ENCODE measurements around the gene OBP2A.

The OBP2A gene

DNA sequence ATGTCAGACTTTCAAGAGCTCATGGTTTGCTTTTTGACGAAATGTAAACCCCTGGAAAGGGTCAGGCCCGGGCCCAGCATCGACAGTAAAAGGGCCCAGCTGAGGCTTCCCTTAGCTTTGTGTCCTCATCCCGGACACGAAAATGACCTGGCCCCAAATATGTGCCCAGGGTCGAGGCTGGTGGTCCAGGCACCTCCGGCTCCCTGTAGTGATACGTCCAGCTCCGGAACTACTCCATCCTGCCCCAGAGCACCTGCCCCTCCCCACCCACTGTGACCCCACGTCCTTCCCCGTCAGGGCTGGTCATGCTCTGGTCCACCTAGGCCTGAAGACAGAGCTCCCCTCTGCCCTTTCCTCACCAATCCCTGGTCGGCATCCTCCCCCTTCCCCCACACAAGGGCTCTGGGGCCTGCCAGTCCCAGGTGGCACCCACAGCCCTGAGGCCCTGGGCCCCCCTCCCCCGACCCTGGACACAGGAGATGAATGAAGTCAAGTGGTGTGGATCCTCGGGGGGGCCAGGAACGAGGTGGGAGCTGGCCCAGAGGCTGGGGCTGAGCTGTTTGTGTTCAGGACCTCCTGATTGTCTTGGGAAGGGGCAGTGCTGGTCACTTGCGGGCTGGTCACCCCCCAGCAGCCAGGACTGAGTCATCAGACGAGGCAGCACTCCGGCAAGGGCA lies 6.2 kb downstream of the OBP2A start:
- DNase-seq (ENCODE audit: low spot score) = no peak

DNA sequence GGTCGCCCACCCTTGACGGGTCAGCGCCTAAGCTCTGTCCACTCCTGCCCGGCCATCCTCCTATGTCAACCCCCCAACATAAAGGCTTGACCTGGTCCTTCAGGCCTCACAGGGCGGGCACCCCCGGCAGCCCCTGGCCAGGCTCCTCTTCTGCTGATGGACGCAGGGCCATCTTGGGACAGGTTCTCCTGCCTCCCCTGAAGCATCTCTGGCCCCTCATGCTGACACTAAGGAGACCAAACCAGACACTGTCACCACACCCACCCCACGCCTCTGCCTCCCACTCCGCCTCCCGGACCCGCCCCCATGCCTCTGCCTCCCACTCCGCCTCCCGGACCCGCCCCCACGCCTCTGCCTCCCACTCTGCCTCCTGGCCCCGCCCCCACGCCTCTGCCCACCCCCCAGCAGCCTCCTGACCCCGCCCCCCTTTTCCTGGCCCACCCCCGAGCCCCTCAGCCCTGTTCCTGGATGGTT lies 6.8 kb downstream of the OBP2A start:
- DNase-seq (ENCODE audit: low spot score) = no peak

GRCh38 chr9:135554718-135555117 lies 8.8 kb downstream of the OBP2A start:
- no peak for DNase-seq (ENCODE audit: low spot score)

- no peak for DNase-seq (ENCODE audit: low spot score)
Observed at GRCh38 chr9:135555203-135555602, 9.3 kb downstream of the OBP2A start.

DNA sequence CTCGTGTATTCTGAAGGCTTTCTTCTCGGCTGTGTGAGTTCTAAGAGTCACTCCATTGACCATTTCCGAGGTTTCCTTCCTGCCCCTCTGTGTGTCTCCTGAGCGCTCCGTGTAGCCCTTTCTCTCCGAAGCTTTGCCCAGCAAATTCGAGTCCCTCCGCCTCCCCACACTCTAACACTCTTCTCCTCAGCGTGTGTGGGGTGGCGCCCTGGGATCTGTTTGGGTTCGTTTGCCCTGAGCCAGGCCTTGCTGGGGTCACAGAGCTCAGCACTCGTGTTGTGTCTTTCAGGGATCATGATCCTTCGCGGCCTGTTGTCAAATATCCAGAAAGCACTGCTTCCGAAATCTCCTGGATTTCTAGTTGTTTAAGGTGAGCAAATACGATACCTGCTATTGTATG lies 10.0 kb downstream of the OBP2A start:
- DNase-seq (ENCODE audit: low spot score) = no peak

DNA sequence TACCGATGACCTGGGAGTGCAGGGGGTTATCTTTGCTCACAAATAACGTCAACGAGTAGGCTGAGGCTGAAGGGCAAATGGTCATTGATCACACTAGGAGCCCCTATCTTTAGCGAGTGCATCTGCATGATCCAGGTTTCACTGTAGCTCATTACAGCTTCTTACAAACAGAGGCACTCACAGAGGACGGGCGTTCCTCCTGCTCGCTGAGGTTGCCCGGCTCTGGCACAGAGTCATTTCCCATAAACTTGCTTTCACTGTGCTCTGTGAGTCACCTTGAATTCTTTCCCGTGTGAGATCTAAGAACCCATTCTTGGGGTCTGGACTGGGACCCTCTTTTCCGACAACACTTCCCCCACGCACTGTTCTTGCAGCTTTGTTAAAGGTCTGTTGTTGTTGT lies 13.7 kb downstream of the OBP2A start:
- no peak for DNase-seq (ENCODE audit: low spot score)

- no peak for DNase-seq (ENCODE audit: low spot score)
Observed at GRCh38 chr9:135561391-135562234, 15.7 kb downstream of the OBP2A start, which contains the start of gene PAEP. PAEP (plus strand) TSS chr9:135561756.

- no peak for DNase-seq (ENCODE audit: low spot score)
Observed at GRCh38 chr9:135562235-135562745, 16.4 kb downstream of the OBP2A start.

DNA sequence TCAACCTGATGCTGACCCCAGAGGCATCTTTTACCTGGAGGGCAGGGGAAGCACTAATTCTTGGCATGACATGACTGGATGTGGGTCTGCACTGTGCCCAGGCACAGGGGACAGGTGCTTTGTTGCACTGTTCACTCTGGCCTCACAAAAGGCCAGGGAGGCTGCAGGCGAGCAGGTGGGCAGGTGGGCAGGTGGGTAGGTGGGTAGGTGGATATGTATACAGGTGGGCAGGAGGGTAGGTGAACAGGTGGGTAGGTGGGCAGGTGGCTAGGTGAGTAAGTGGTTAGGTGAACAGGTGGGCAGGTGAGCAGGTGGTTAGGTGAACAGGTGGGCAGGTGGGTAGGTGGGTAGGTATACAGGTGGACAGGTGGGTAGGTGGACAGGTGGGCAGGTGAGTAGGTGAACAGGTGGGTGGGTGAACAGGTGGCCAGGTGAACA lies 17.1 kb downstream of the OBP2A start:
- no peak for DNase-seq (ENCODE audit: low spot score)

GRCh38 chr9:135563858-135564257 lies 17.9 kb downstream of the OBP2A start:
- DNase-seq (ENCODE audit: low spot score) = no peak

DNA sequence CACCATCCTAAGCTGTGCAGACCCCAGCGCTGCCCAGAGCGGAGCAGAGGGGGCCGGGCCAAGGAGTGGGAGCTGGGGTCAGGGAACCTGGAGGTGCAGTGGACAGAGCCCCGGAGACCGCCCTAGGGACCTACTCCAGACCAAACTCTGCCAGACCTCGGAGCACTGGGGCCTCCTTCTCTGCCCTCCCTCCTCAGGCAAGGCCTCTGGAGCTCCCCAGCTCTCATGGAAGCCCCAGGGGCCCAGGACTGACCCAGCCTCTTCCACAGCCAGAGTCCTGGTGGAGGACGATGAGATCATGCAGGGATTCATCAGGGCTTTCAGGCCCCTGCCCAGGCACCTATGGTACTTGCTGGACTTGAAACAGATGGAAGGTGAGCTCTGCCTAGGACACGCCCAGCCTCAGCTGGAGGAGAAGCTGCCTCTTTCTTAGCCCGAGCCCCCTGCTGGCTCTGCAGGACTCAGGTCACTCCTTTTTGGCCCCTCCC lies 19.3 kb downstream of the OBP2A start:
- DNase-seq (ENCODE audit: low spot score) = no peak

DNA sequence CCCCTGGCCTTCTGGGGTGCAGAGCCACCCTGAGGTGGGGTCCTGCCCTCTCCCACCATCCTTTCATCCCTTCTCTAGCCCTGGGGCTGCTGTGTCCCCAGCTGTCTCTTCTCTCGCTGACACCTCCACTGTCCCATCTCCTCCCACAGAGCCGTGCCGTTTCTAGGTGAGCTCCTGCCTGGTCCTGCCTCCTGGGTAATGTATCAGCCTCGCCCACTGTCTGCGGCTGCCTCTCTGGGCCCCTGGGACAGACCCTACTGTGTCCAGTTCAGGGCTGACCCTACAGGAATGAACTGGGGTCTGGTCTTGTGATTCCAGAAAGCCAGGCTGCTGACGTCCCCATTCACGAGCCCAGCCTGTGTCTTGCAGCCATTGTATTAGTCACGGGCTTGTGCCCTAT lies 19.7 kb downstream of the OBP2A start:
- DNase-seq (ENCODE audit: low spot score) = no peak

GRCh38 chr9:135566552-135566951 lies 20.6 kb downstream of the OBP2A start:
- DNase-seq (ENCODE audit: low spot score) = no peak

DNA sequence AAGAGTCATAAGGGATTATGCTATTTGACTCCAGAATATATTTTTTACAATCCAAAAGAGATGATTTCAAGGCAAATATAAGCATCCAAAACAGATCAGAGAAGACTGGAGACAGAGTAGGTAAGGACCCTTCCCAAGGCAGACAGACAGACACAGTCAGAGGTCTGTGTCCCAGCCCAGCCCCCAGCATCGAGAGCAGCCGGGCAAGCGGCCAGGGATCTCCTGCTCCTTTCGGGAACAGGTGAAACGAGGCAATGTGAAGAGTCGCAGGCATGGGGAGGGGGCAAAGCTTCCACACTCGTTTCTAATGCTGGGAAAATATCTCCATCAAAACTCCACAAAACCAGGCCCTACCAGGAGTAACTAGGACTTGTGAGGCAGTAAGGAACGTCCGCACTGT lies 21.4 kb downstream of the OBP2A start:
- no peak for DNase-seq (ENCODE audit: low spot score)

- no peak for DNase-seq (ENCODE audit: low spot score)
Observed at GRCh38 chr9:135568026-135568425, 22.1 kb downstream of the OBP2A start.

- DNase-seq (ENCODE audit: low spot score) = no peak
Observed at GRCh38 chr9:135570456-135570855, 24.5 kb downstream of the OBP2A start.

GRCh38 chr9:135572233-135572632 lies 26.3 kb downstream of the OBP2A start:
- no peak for DNase-seq (ENCODE audit: low spot score)

GRCh38 chr9:135573124-135573523 lies 27.2 kb downstream of the OBP2A start:
- DNase-seq (ENCODE audit: low spot score) = no peak

DNA sequence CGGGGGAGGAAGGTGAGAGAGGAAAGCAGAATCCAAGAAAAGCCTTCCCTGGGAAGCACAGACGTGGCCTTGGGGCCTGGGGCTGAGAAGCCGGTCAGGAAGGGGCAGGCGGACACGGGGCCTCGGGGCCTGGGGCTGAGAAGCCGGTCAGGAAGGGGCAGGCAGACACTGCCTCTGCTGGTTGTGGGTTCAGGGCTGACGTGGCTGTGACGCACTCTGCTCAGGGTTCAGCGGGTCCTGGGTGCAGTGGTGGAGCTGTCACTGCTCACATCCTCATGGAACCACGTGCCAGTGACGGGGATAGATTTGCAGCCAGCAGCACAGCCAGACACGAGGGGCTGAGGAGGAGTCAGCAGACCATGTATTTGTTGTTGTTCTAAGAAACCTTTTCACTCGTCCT lies 28.4 kb downstream of the OBP2A start:
- DNase-seq (ENCODE audit: low spot score) = no peak

- no peak for DNase-seq (ENCODE audit: low spot score)
Observed at GRCh38 chr9:135574943-135575342, 29.0 kb downstream of the OBP2A start.

- DNase-seq (ENCODE audit: low spot score) = no peak
Observed at GRCh38 chr9:135575995-135576631, 30.2 kb downstream of the OBP2A start.

GRCh38 chr9:135577256-135577655 lies 31.3 kb downstream of the OBP2A start:
- DNase-seq (ENCODE audit: low spot score) = no peak
